ENCODE measurements around the gene GATB.

Gene GATB

GRCh38 chr4:151801547-151802516, 41.0 kb upstream of the GATB start:
- peak; percentile 7 to 35 (median 15) for DNase-seq
- H3K9me3 ChIP-seq (ENCODE audit: control insufficient read depth, low read length) = no peaks in the 10 kb centered on the region
- no peaks in the 10 kb centered on the region for H3K4me1 ChIP-seq (ENCODE audit: control insufficient read depth, insufficient read depth, low read length, poor library complexity, severe bottlenecking)
- no peak overlapping the region for H3K4me3 ChIP-seq (ENCODE audit: insufficient read depth, low read depth, low read length, poor library complexity, severe bottlenecking)
- H3K27ac ChIP-seq (ENCODE audit: insufficient read depth, low read length, poor library complexity, severe bottlenecking) = no peak overlapping the region
- H3K27me3 ChIP-seq (replicated peaks; ENCODE audit: control insufficient read depth, insufficient read depth, low read length, poor library complexity, severe bottlenecking) = no peaks in the 10 kb centered on the region
- H3K36me3 ChIP-seq (ENCODE audit: control insufficient read depth, insufficient read depth, low read length) = no peaks in the 10 kb centered on the region

GRCh38 chr4:151799417-151800012, 38.7 kb upstream of the GATB start:
- Histone ChIP-seq H3K9me3 (ENCODE audit: control insufficient read depth, low read length) (no peaks in the 10 kb centered on the region), H3K27me3 (replicated peaks; ENCODE audit: control insufficient read depth, insufficient read depth, low read length, poor library complexity, severe bottlenecking) (no peaks in the 10 kb centered on the region), H3K27ac (ENCODE audit: insufficient read depth, low read length, poor library complexity, severe bottlenecking) (no peak overlapping the region), H3K36me3 (ENCODE audit: control insufficient read depth, insufficient read depth, low read length) (no peaks in the 10 kb centered on the region), H3K4me1 (ENCODE audit: control insufficient read depth, insufficient read depth, low read length, poor library complexity, severe bottlenecking) (no peaks in the 10 kb centered on the region), H3K4me3 (ENCODE audit: insufficient read depth, low read depth, low read length, poor library complexity, severe bottlenecking) (no peak overlapping the region)
- no peak for DNase-seq

DNA sequence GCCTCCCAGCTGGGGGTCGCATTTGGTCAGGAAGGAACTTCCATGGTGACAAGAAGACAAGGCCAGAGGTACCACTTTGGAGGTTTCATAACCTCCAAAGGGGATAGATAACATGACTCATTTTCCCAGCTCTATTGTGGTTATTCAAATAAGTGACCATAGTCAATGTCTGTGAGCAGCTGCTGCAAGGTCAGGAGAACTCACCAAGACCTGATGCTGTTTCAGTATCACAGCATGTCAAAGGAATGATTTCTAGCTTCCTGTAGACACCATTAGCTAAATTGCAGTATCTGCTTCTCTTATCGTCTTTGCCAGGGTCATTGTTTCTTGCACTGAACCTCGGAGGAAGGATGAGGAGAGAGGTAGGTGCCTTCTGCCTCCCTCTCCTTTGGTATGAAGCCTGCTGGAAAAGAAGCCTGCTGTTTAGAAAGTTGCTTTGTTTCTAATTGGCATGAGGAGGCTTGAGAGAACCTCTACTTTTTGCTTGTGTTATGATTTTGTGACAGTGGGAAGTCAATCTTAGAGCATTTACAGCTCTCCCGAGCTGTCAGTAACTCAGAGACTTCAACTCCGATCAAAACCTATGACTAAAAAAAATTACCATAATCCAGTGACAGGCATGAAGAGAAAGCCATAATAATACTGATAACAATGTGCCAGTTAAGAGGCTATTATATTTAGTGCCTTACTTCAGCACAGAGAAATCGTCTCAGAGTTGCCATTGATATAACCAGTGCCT, 38.0 kb upstream of the GATB start:
- H3K36me3 ChIP-seq (ENCODE audit: control insufficient read depth, insufficient read depth, low read length) = no peaks in the 10 kb centered on the region
- no peak overlapping the region for H3K4me3 ChIP-seq (ENCODE audit: insufficient read depth, low read depth, low read length, poor library complexity, severe bottlenecking)
- H3K4me1 ChIP-seq (ENCODE audit: control insufficient read depth, insufficient read depth, low read length, poor library complexity, severe bottlenecking) = no peaks in the 10 kb centered on the region
- H3K27ac ChIP-seq (ENCODE audit: insufficient read depth, low read length, poor library complexity, severe bottlenecking) = no peak overlapping the region
- H3K9me3 ChIP-seq (ENCODE audit: control insufficient read depth, low read length) = no peaks in the 10 kb centered on the region
- no peaks in the 10 kb centered on the region for H3K27me3 ChIP-seq (replicated peaks; ENCODE audit: control insufficient read depth, insufficient read depth, low read length, poor library complexity, severe bottlenecking)
- no peak for DNase-seq

- Histone ChIP-seq H3K27me3 (replicated peaks; ENCODE audit: control insufficient read depth, insufficient read depth, low read length, poor library complexity, severe bottlenecking) (no peaks in the 10 kb centered on the region), H3K36me3 (ENCODE audit: control insufficient read depth, insufficient read depth, low read length) (no peaks in the 10 kb centered on the region), H3K4me3 (ENCODE audit: insufficient read depth, low read depth, low read length, poor library complexity, severe bottlenecking) (no peak overlapping the region), H3K9me3 (ENCODE audit: control insufficient read depth, low read length) (no peaks in the 10 kb centered on the region), H3K4me1 (ENCODE audit: control insufficient read depth, insufficient read depth, low read length, poor library complexity, severe bottlenecking) (no peaks in the 10 kb centered on the region), H3K27ac (ENCODE audit: insufficient read depth, low read length, poor library complexity, severe bottlenecking) (no peak overlapping the region)
- no peak for DNase-seq
These were observed 37.0 kb upstream of the GATB start for GRCh38 chr4:151797853-151798252.

DNA sequence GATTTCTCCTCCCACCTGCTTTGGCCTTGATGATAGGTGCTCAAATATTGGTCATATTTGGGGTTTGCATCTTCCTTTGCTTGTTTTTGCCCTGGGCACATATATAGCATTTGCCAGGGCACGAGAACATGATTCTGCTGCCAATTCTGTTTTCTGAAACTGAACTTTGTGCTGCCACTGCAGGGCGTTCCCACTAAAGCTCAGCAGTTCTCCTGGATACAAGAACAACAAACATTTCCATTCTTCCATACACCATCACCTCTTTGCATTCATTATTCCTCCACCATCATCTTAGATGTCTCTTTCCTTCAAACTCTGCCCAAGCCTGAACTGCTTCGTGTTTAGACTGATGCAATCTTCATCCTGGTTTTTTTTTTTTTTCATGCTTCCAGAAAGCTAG, 36.3 kb upstream of the GATB start:
- Histone ChIP-seq H3K4me3 (ENCODE audit: insufficient read depth, low read depth, low read length, poor library complexity, severe bottlenecking) (no peak overlapping the region), H3K27ac (ENCODE audit: insufficient read depth, low read length, poor library complexity, severe bottlenecking) (no peak overlapping the region), H3K27me3 (replicated peaks; ENCODE audit: control insufficient read depth, insufficient read depth, low read length, poor library complexity, severe bottlenecking) (no peaks in the 10 kb centered on the region), H3K4me1 (ENCODE audit: control insufficient read depth, insufficient read depth, low read length, poor library complexity, severe bottlenecking) (no peaks in the 10 kb centered on the region), H3K36me3 (ENCODE audit: control insufficient read depth, insufficient read depth, low read length) (no peaks in the 10 kb centered on the region), H3K9me3 (ENCODE audit: control insufficient read depth, low read length) (no peaks in the 10 kb centered on the region)
- DNase-seq = no peak

DNA sequence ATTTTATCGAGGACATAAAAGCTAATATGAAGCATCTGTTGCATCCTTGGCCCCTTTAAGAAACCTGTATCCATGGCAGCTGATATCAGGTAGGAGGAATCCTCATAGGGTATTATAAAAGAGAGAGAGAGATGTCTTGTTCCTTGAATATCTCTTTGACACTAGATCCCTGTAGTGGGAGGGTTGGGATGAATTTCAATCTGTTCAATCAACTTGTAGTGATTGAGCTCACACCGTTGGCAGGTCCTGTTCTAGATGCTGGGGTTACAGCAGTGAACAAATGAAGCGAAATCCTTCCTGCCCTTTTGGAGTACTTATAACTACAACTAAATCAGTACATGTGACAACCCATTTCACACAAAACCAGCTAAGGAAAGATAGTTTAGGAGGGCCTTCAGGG, 35.3 kb upstream of the GATB start:
- no peaks in the 10 kb centered on the region for H3K27me3 ChIP-seq (replicated peaks; ENCODE audit: control insufficient read depth, insufficient read depth, low read length, poor library complexity, severe bottlenecking)
- H3K9me3 ChIP-seq (ENCODE audit: control insufficient read depth, low read length) = no peaks in the 10 kb centered on the region
- no peak for DNase-seq
- H3K36me3 ChIP-seq (ENCODE audit: control insufficient read depth, insufficient read depth, low read length) = no peaks in the 10 kb centered on the region
- no peak overlapping the region for H3K27ac ChIP-seq (ENCODE audit: insufficient read depth, low read length, poor library complexity, severe bottlenecking)
- no peaks in the 10 kb centered on the region for H3K4me1 ChIP-seq (ENCODE audit: control insufficient read depth, insufficient read depth, low read length, poor library complexity, severe bottlenecking)
- H3K4me3 ChIP-seq (ENCODE audit: insufficient read depth, low read depth, low read length, poor library complexity, severe bottlenecking) = no peak overlapping the region

GRCh38 chr4:151792995-151793394, 32.2 kb upstream of the GATB start:
- H3K36me3 ChIP-seq (ENCODE audit: control insufficient read depth, insufficient read depth, low read length) = no peaks in the 10 kb centered on the region
- no peaks in the 10 kb centered on the region for H3K27me3 ChIP-seq (replicated peaks; ENCODE audit: control insufficient read depth, insufficient read depth, low read length, poor library complexity, severe bottlenecking)
- H3K4me1 ChIP-seq (ENCODE audit: control insufficient read depth, insufficient read depth, low read length, poor library complexity, severe bottlenecking) = no peaks in the 10 kb centered on the region
- no peak overlapping the region for H3K27ac ChIP-seq (ENCODE audit: insufficient read depth, low read length, poor library complexity, severe bottlenecking)
- H3K9me3 ChIP-seq (ENCODE audit: control insufficient read depth, low read length) = no peaks in the 10 kb centered on the region
- H3K4me3 ChIP-seq (ENCODE audit: insufficient read depth, low read depth, low read length, poor library complexity, severe bottlenecking) = no peak overlapping the region
- no peak for DNase-seq

- no peaks in the 10 kb centered on the region for H3K4me1 ChIP-seq (ENCODE audit: control insufficient read depth, insufficient read depth, low read length, poor library complexity, severe bottlenecking)
These were observed 31.7 kb upstream of the GATB start for GRCh38 chr4:151792530-151792929.

GRCh38 chr4:151788021-151788420, 27.2 kb upstream of the GATB start:
- Histone ChIP-seq H3K27me3 (replicated peaks; ENCODE audit: control insufficient read depth, insufficient read depth, low read length, poor library complexity, severe bottlenecking) (no peaks in the 10 kb centered on the region), H3K36me3 (ENCODE audit: control insufficient read depth, insufficient read depth, low read length) (no peaks in the 10 kb centered on the region), H3K4me1 (ENCODE audit: control insufficient read depth, insufficient read depth, low read length, poor library complexity, severe bottlenecking) (no peaks in the 10 kb centered on the region), H3K4me3 (ENCODE audit: insufficient read depth, low read depth, low read length, poor library complexity, severe bottlenecking) (no peak overlapping the region), H3K9me3 (ENCODE audit: control insufficient read depth, low read length) (no peaks in the 10 kb centered on the region), H3K27ac (ENCODE audit: insufficient read depth, low read length, poor library complexity, severe bottlenecking) (no peak overlapping the region)
- no peak for DNase-seq

More at GRCh38 chr4:151792530-151792929, 31.7 kb upstream of the GATB start:
- Histone ChIP-seq H3K4me3 (ENCODE audit: insufficient read depth, low read depth, low read length, poor library complexity, severe bottlenecking) (no peak overlapping the region), H3K27me3 (replicated peaks; ENCODE audit: control insufficient read depth, insufficient read depth, low read length, poor library complexity, severe bottlenecking) (no peaks in the 10 kb centered on the region), H3K9me3 (ENCODE audit: control insufficient read depth, low read length) (no peaks in the 10 kb centered on the region), H3K36me3 (ENCODE audit: control insufficient read depth, insufficient read depth, low read length) (no peaks in the 10 kb centered on the region), H3K27ac (ENCODE audit: insufficient read depth, low read length, poor library complexity, severe bottlenecking) (no peak overlapping the region)
- no peak for DNase-seq

DNA sequence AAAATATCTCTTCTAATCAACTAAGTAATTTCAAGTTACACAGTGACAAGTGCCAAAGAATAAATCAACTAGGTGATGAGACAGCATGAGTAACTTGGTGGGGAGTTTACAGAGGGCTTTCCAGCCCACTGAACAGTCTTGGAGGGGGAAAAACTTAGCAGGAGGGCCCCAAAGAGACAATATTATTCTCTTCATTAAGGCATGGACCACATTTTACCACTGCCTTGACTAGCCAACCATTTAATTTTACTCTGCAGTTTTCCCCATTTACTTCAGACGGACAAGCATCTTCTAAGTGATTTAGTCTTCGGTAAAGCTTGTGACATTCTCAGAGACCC, 25.3 kb upstream of the GATB start:
- no peak overlapping the region for H3K4me3 ChIP-seq (ENCODE audit: insufficient read depth, low read depth, low read length, poor library complexity, severe bottlenecking)
- no peaks in the 10 kb centered on the region for H3K9me3 ChIP-seq (ENCODE audit: control insufficient read depth, low read length)
- no peaks in the 10 kb centered on the region for H3K27me3 ChIP-seq (replicated peaks; ENCODE audit: control insufficient read depth, insufficient read depth, low read length, poor library complexity, severe bottlenecking)
- H3K36me3 ChIP-seq (ENCODE audit: control insufficient read depth, insufficient read depth, low read length) = no peaks in the 10 kb centered on the region
- H3K4me1 ChIP-seq (ENCODE audit: control insufficient read depth, insufficient read depth, low read length, poor library complexity, severe bottlenecking) = no peaks in the 10 kb centered on the region
- DNase-seq = no peak
- H3K27ac ChIP-seq (ENCODE audit: insufficient read depth, low read length, poor library complexity, severe bottlenecking) = no peak overlapping the region
